WTC11 (cell line): ENCODE data around the gene DNAJA4. TPM values are rescaled to one million over a fixed set of nuclear protein-coding genes. Genes with fewer than 3 reads are reported as not detected.

Experiments used
- ATAC-seq: fragments of 200-7000 bp; cut with Tn5 transposase; 2 replicates; pipeline ENCODE4 v1.10.0; 2021; ENCODE audit warnings: mild to moderate bottlenecking, moderate library complexity
- CTCF ChIA-PET: fragments of 300-600 bp; sonication (Branson Sonifier 250); formaldehyde crosslinking; loops from one replicate; lab custom pipeline; 2021; ENCODE audit warnings: antibody characterized with exemption; lab: Charles Lee
- POLR2A ChIA-PET: fragments of 350-600 bp; sonication (Branson Sonifier 250); formaldehyde crosslinking; loops from one replicate; lab custom pipeline; 2021; ENCODE audit warnings: antibody characterized with exemption; lab: Charles Lee
- DNase-seq: peaks from one replicate; pipeline ENCODE4 v3.0.0; 2021; ENCODE audit warnings: low spot score
- H3K27ac Mint-ChIP-seq: 2 replicates; pipeline ENCODE4 v1.8.0; 2021; ENCODE audit warnings: mixed read lengths
- H3K27me3 Mint-ChIP-seq: 2 replicates; pipeline ENCODE4 v1.8.0; 2021; ENCODE audit warnings: low read depth, mild to moderate bottlenecking, moderate library complexity, mixed read lengths
- H3K36me3 Mint-ChIP-seq: 2 replicates; pipeline ENCODE4 v1.8.0; 2021; ENCODE audit warnings: mixed read lengths
- H3K4me1 Mint-ChIP-seq: 2 replicates; pipeline ENCODE4 v1.8.0; 2022; ENCODE audit warnings: mixed read lengths
- H3K4me3 Mint-ChIP-seq: 2 replicates; pipeline ENCODE4 v1.8.0; 2021; ENCODE audit warnings: mild to moderate bottlenecking, moderate library complexity, mixed read lengths
- H3K9me3 Mint-ChIP-seq: 2 replicates; pipeline ENCODE4 v1.8.0; 2021; ENCODE audit warnings: mixed read lengths
- ARID4B ChIP-seq: sonication (generic); formaldehyde crosslinking; IDR thresholded peaks from 2 replicates; pipeline ENCODE4 v1.8.0; 2023; ENCODE audit warnings: missing genetic modification reagents, mild to moderate bottlenecking, borderline replicate concordance
- ATF1 ChIP-seq: sonication (generic); formaldehyde crosslinking; IDR thresholded peaks from 2 replicates; pipeline ENCODE4 v1.8.1; 2023; ENCODE audit warnings: mild to moderate bottlenecking, moderate library complexity, missing genetic modification reagents
- ATF2 ChIP-seq: sonication (generic); formaldehyde crosslinking; IDR thresholded peaks from 2 replicates; pipeline ENCODE4 v1.8.1; 2022; ENCODE audit warnings: low read depth, missing genetic modification reagents, borderline replicate concordance
- CBFB ChIP-seq: sonication (generic); formaldehyde crosslinking; IDR thresholded peaks from 2 replicates; pipeline ENCODE4 v1.8.1; 2022; ENCODE audit warnings: mild to moderate bottlenecking, low read depth, missing genetic modification reagents
- CDX4 ChIP-seq: fragments of 250-450 bp; sonication (Bioruptor Pico); IDR thresholded peaks from 2 replicates; pipeline ENCODE4 v1.9.0; 2021; ENCODE audit warnings: moderate library complexity, mild to moderate bottlenecking, inconsistent platforms, borderline replicate concordance
- EMX1 ChIP-seq: fragments of 250-450 bp; sonication (Bioruptor Pico); IDR thresholded peaks from 2 replicates; pipeline ENCODE4 v1.8.0; 2021; ENCODE audit warnings: mild to moderate bottlenecking
- ERG ChIP-seq: fragments of 250-450 bp; sonication (Bioruptor Pico); IDR thresholded peaks from 2 replicates; pipeline ENCODE4 v1.8.0; 2021; ENCODE audit warnings: mild to moderate bottlenecking
- ESRRA ChIP-seq: sonication (generic); formaldehyde crosslinking; IDR thresholded peaks from 2 replicates; pipeline ENCODE4 v1.8.1; 2022; ENCODE audit warnings: mild to moderate bottlenecking, missing genetic modification reagents, borderline replicate concordance
- GTF2I ChIP-seq: fragments of 250-450 bp; sonication (Bioruptor Pico); conservative IDR thresholded peaks from 2 replicates; pipeline ENCODE4 v1.4.0; 2021; ENCODE audit warnings: mild to moderate bottlenecking
- KAT7 ChIP-seq: sonication (generic); formaldehyde crosslinking; IDR thresholded peaks from 2 replicates; pipeline ENCODE4 v1.8.1; 2023; ENCODE audit warnings: missing genetic modification reagents, mild to moderate bottlenecking, borderline replicate concordance
- MAX ChIP-seq: sonication (generic); formaldehyde crosslinking; IDR thresholded peaks from 2 replicates; pipeline ENCODE4 v1.8.0; 2022; ENCODE audit warnings: mild to moderate bottlenecking, missing genetic modification reagents
- MXD4 ChIP-seq: fragments of 250-450 bp; sonication (Bioruptor Pico); IDR thresholded peaks from 2 replicates; pipeline ENCODE4 v1.8.0; 2021; ENCODE audit warnings: mild to moderate bottlenecking, moderate library complexity, borderline replicate concordance
- PREB ChIP-seq: sonication (generic); formaldehyde crosslinking; IDR thresholded peaks from 2 replicates; pipeline ENCODE4 v1.8.1; 2022; ENCODE audit warnings: mild to moderate bottlenecking, missing genetic modification reagents, moderate library complexity, borderline replicate concordance
- SMAD3 ChIP-seq: sonication (generic); formaldehyde crosslinking; IDR thresholded peaks from 2 replicates; pipeline ENCODE4 v1.8.0; 2022; ENCODE audit warnings: missing genetic modification reagents, mild to moderate bottlenecking, borderline replicate concordance
- STAT6 ChIP-seq: sonication (generic); formaldehyde crosslinking; conservative IDR thresholded peaks from 2 replicates; pipeline ENCODE4 v1.8.1; 2023; ENCODE audit warnings: mild to moderate bottlenecking, low read depth, missing genetic modification reagents, moderate library complexity
- TP53 ChIP-seq: sonication (generic); formaldehyde crosslinking; IDR thresholded peaks from 2 replicates; pipeline ENCODE4 v1.8.1; 2023; ENCODE audit warnings: mild to moderate bottlenecking, missing genetic modification reagents
- ZNF121 ChIP-seq: sonication (generic); formaldehyde crosslinking; IDR thresholded peaks from 2 replicates; pipeline ENCODE4 v1.8.0; 2023; ENCODE audit warnings: missing genetic modification reagents
- ZNF512 ChIP-seq: sonication (generic); formaldehyde crosslinking; IDR thresholded peaks from 2 replicates; pipeline ENCODE4 v1.8.1; 2022; ENCODE audit warnings: missing genetic modification reagents, borderline replicate concordance
- ZSCAN18 ChIP-seq: fragments of 250-450 bp; sonication (Bioruptor Pico); IDR thresholded peaks from 2 replicates; pipeline ENCODE4 v2.1.2; 2022; ENCODE audit warnings: mild to moderate bottlenecking, moderate library complexity
- total RNA-seq: library from RNA; stranded (reverse); gene quantifications from 3 replicates; pipeline ENCODE4 v1.2.3, GENCODE V29; 2021

The DNAJA4 gene
- total RNA-seq, 1 experiment from 2014 or later = 7.8 TPM

GRCh38 chr15:78261062-78261461, 3.3 kb upstream of the DNAJA4 start (continued):
- TF ChIP-seq STAT6 (CRISPR knock-in tag) = no peak
- TF ChIP-seq, all 79 proteins: peak for 0

- no peak for DNase-seq
Measured at GRCh38 chr15:78263351-78263781, 996 bp upstream of the DNAJA4 start.

More at GRCh38 chr15:78263351-78263781, 996 bp upstream of the DNAJA4 start:
- Mint-ChIP-seq H3K27ac (no peak overlapping the region), H3K36me3 (no peaks in the 10 kb centered on the region), H3K27me3 (peaks cover 30% of the 10 kb centered on the region), H3K9me3 (no peaks in the 10 kb centered on the region), H3K4me1 (peaks cover 8% of the 10 kb centered on the region), H3K4me3 (0 out of 2 replicates have a peak overlapping the region, but pooled peaks have one; percentile 48)
- TF ChIP-seq KAT7 (CRISPR knock-in tag) (no peak), CDX4 (no peak), ZSCAN18 (CRISPR knock-in tag) (no peak), ATF1 (CRISPR knock-in tag) (no peak), SMAD3 (no peak), ZNF512 (no peak), ATF2 (CRISPR knock-in tag) (no peak), EMX1 (CRISPR knock-in tag) (no peak), ERG (CRISPR knock-in tag) (no peak), GTF2I (no peak), ESRRA (CRISPR knock-in tag) (no peak), PREB (no peak), MXD4 (CRISPR knock-in tag) (no peak), MAX (no peak), TP53 (no peak), ARID4B (CRISPR knock-in tag) (no peak), CBFB (CRISPR knock-in tag) (no peak), ZNF121 (CRISPR knock-in tag) (no peak)
- no peak for ATAC-seq
- ChIA-PET CTCF (interaction anchor here (1.4 kb wide), 1 partner anchor 155 kb away, joined by 4 read pairs; no protein-coding TSS in a partner anchor), POLR2A (no interaction called here)
